Gastroesophageal sphincter (tissue), 3 donors: ENCODE data around the gene DGKG.

Source experiments
- EP300 ChIP-seq: sonication (generic); formaldehyde crosslinking; IDR thresholded peaks from one replicate; pipeline ENCODE4 v1.6.1; 2017; ENCODE audit warnings: antibody characterized with exemption, mild to moderate bottlenecking
- POLR2A ChIP-seq, 2 donors: fragments of 450-650 bp; IDR thresholded peaks; one replicate each; pipeline ENCODE4 v1.6.1; 2017; ENCODE audit warnings: antibody characterized with exemption in 2 of 2, mild to moderate bottlenecking in 2 of 2, moderate library complexity in 1 of 2
- POLR2AphosphoS5 ChIP-seq: sonication (generic); formaldehyde crosslinking; IDR thresholded peaks from one replicate; pipeline ENCODE4 v1.6.1; 2017; ENCODE audit warnings: antibody characterized with exemption
- TF ChIP-seq, protein P1 (sequence below), 4 experiments: fragments of 200-600 bp in 2 of 4; fragments of 450-650 bp in 2 of 4; sonication (generic) in 1 of 4; IDR thresholded peaks; one replicate each; pipeline ENCODE4 v1.5.1; 2017 to 2019; ENCODE audit warnings: antibody characterized with exemption in 4 of 4, mild to moderate bottlenecking in 2 of 4, moderate library complexity in 2 of 4

DNA sequence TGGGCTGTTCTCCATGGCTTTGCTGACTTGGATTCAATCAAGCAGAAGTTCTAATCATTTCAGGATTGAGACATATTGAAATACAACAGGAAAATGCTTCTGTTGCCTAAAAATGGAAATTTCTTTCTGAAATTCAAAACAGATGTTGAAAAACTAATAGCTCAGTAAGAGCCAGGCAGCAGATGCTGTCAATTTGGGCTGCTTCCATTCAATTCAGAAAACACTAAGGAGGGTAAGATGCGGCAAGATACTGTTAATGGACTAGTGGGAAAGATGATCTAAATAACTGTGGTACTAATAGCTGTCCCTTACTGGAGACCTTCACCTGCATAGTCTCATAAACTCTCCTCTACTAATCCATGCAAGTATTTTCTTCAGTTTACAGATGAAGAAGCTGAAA lies 53.5 kb downstream of the DGKG start:
- TF ChIP-seq POLR2A (IDR thresholded peaks at IDR 0.05) (no peak), POLR2AphosphoS5 (no peak), EP300 (no peak)
- TF ChIP-seq, protein P1, sequence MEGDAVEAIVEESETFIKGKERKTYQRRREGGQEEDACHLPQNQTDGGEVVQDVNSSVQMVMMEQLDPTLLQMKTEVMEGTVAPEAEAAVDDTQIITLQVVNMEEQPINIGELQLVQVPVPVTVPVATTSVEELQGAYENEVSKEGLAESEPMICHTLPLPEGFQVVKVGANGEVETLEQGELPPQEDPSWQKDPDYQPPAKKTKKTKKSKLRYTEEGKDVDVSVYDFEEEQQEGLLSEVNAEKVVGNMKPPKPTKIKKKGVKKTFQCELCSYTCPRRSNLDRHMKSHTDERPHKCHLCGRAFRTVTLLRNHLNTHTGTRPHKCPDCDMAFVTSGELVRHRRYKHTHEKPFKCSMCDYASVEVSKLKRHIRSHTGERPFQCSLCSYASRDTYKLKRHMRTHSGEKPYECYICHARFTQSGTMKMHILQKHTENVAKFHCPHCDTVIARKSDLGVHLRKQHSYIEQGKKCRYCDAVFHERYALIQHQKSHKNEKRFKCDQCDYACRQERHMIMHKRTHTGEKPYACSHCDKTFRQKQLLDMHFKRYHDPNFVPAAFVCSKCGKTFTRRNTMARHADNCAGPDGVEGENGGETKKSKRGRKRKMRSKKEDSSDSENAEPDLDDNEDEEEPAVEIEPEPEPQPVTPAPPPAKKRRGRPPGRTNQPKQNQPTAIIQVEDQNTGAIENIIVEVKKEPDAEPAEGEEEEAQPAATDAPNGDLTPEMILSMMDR (IDR thresholded peaks at IDR 0.05) = no peak
